DMS53 treated with DMSO at 0.1 percent for 48 hours (cell line): ENCODE measurements around the gene PDZD4.

Experiments
- DNase-seq: peaks from one replicate; lab custom pipeline; 2025; ENCODE audit not compliant: unreplicated experiment; lab: John Stamatoyannopoulos, UW

The PDZD4 gene

DNA sequence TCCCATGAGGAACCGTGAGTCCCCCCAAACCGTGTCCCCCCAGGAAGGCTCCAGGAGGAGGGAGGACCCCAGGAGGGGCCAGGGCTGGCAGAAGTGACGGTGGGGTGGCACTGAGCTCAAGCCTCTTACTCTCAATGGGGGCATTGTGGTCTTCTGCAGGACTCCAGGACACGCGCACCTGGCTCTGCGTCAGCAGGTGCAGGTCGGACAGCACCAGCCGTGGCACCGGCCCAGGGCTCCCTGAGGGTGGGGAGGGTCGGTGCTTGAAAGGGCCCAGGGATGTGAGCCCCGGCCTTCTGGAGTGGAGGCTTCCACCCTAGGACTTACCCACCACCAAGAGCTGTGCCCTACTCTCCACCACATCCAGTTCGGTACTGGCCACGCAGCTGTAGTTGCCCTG is 37.3 kb upstream of the PDZD4 start:
- DNase-seq = no peak

DNA sequence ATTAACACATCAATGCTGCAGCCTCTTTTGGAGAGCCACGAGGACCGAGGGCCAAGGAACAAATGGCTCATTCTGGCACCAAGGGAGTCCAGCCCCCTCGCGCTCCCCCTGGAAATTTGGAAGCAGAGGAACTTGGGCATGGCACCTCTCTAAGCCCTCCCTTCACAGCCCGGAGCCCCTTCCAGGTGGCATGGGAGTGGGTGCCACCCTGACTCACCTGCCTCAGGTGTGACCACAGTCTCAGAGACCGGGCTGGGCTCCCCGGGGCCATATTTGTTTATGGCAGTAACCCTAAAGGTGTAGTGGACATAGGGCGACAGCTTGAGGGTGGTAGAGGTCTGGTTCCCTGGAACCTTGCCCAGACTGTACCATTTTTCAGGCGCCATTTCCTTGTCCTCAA is 36.8 kb upstream of the PDZD4 start:
- no peak for DNase-seq

DNA sequence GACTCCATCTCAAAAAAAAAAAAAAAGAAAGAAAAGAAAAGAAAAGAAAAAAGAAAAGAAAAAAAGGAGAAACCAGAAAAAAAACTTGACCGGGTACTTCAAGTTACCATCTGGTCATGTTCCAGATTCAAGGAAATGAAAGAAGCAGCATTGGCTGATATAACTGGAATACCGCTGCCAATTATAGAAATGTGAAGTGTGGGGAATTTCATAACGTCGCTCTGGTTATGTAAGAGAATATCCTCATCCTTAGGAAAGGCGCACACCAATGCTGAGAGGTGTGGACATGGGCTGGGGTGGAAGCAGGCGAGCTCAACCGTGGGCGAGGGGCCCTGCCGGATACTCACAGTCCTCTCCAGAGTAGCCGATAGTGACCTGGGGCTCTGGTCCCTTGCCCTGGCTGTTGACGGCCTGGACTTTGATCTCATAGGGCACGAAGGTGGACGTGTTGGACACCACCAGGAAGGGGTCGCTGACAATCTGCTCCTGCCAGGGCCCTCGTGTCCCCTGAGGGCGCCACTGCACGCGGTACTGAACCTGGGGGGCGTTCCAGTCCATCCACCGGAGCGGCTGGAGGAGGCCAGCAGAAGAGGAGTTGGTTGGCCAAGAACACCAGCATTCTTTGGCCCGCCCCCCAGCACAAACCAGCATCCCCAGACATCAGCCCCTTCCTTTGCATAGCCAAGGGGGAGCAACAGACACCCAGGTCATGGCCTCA is 36.1 kb upstream of the PDZD4 start:
- DNase-seq = no peak

DNA sequence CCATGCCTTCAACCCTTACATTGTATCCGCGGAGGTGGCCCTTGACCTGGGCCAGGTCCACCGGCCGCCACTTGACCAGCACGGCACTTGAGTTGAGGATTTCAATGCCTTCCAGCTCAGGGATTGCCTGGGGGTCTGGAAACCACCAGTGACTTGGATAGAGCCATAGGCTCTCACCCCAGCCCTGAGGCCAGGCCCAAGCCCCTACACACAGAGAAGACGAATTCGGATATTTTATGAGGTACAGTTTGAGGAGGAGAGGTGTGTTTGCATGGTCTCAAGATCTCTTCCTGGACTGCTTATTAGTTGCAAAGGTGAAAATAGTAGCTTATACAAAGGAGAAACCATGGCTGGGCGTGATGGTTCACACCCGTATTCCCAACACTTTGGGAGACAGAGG is 35.3 kb upstream of the PDZD4 start:
- no peak for DNase-seq

DNA sequence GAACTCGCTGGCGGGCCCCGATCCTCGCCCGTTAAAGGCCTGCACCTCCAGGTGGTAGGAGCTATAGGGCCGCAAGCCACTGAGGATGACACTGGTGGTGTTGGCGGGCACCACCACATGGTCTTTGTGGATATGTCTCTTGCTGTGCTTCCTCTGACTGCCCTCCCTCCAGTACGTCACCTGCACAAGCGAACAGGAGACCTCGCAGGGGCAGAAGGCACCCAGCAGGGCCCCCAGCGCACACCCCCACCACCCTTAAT is 34.9 kb upstream of the PDZD4 start:
- DNase-seq = no peak

DNA sequence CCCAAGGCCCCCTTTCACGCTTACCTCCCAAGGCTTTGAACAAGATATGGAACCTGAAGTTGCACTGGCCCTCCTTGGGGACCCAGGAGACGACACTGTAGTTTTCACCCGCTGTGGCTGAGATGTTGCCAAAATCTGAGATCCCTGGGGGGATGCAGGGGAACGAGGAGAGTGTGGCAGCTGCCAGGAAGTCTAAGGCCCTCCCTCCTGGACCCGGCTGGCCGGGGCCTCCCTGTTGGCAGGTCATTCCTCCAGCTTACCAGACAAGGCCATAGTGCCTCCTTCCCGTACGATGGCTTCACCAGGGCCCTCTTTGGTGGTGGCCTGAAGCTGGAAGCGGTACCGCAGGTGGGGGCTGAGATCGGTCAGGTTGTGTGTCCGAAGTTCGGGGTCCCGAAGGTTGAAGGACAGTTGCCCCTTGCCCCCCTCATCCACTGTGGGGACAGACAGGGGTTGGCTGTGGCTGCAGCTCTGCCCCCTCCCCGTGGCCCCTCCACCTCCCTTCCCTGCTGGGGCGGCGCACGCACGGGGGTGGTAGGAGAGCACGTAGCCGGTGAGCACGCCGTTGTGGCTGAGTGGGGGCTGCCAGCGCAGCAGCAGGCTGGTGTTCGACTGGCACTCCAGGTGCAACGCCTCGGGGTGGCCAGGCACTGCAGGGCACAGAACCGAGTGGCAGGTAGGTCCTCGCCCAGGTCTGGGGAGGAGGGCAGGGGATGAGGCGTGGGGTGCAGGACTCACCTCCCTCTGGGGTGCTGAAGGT is 34.4 kb upstream of the PDZD4 start:
- DNase-seq = no peak

DNA sequence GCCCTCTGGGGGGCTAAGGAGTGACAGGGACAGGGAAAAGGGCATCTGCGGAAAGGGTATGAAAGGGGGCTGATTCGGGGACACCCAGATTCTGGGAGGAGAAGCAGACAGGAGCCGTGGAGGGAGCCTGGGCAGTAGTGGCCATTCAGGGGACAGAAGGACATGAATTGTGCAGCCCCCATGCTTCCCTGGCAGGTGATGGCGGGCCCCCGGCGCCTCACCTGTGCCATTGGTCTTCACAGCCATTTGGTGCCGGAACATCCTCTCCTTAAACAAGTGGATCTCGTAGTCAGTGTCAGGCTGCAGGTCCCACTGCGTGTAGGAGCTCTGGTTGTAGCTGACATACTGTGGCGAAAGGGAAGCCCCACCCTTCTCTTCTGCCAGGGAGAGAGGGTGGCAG is 33.8 kb upstream of the PDZD4 start:
- DNase-seq = no peak

DNA sequence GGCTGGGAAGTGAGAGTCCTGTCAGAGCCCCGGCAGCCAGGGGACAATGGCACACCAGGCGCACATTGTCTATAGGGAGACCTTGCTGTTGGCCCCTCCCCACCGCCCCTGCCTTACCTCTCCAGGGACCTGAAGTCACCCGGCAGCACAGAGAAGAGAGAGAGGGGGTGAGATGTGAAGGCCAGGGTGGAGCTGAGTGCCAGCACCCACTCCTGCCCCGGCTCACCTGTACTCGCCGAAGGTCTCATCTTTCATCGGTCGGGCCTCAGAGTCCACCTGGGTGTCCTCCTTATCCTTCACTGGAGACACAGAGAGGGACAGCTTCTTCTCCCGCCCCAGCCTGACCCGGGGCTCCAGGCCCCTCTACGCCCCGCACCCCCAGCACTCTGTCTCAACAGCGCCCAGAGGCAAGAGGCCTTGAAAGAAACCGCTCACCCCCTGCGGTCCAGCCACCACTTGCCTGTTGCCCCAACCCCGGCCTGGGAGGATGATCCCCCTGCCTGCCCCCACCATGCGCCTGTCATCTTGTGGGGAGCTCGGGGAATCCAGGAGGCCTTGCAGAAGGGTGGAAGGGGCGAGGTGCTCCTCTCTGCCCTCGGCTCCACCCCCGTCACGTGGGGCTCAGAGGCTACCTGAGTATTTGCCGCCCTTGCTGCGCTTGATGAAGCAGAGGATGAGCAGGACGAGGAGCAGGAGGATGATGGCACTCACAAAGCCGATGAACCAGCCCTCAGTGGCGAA is 33.1 kb upstream of the PDZD4 start:
- no peak for DNase-seq

DNA sequence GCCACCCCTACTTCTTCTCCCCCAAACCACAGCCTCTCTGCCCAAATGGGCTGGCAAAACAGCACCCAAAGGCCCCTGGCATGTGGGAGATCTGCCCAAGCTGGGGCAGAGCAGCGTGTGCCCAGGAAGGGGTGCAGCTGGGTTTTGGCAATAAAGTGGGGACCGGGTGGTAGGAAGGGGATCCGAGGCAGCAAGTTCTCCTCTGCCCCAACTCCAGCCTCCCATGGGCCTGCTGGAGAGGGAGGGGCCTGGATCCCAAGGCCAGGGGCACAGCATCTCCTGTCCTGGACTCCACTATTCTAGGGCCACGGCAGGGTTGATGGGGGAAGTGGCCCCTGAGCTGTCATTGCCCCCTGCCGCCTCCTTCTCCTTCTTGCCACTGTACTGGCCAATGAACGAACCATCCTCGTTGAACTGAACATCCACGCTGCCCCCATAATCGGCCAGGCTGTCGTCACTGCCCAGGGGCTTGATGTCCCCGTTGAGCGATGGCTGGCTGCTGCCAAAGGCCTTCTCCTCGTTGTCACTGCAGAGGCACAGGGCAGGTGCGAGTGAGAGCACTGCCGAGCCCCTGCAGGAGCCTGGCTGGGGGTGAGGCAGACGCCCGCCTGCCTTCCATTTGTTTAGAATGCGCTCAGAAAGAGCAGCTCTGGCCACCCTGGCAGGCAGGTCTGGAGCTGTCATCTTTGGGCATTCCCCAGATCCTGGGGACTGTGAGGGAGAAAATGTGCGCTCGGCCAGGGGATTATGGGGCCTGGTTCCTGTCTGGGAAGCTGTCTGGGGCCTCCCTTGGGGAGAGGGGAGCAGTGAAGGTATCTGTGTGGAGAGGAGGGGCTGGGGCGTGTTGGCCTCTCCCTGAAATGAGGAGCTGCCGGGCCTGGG is 32.3 kb upstream of the PDZD4 start:
- no peak for DNase-seq

DNA sequence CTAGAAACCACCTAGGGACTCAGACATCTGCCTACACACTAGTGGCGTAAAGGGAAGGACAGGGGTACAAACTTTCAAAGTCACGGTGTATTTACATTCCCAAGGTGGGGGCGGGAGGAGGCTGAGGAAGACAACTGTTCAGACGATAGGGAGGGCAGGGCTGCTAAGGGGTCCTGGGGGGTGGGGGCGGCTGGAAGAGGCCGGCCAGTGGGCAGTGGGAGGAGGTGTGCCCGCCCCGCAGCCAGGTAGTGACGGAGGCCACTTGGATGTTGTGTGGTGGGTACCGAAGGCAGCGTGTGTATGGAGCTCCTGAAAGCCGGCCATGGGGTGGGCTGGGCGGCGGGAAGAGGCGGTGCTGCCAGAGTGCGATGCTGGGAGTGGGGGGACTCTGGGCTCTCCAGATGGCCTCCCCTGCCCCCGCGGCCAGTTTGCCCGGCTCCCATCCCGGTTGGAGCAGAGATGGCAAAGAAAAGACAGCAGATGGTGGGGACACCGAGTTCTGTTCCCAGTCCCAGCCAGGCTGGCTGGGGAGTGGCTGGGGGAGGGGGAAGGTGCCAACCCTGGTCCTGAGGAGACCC is 31.5 kb upstream of the PDZD4 start:
- DNase-seq = no peak

DNA sequence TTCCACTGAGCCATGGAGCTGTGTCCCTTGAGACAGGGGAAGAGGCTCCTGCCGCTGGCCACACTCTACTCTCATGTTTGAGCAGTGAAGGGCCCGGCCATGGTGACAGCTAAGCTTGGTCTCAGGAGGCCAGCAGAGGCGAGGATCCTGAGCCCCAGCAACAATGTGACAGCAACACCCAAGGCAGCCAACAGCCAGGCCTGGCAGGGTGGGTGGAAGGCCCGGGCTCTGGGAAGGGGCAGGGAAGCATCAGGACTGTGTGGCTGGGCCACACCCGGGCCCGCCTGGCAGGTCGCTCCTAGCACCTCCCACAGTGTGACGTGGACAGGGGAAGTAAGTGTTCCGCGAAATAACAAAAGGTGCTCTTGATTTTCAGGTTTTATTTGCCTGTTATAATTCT is 30.8 kb upstream of the PDZD4 start:
- no peak for DNase-seq

DNA sequence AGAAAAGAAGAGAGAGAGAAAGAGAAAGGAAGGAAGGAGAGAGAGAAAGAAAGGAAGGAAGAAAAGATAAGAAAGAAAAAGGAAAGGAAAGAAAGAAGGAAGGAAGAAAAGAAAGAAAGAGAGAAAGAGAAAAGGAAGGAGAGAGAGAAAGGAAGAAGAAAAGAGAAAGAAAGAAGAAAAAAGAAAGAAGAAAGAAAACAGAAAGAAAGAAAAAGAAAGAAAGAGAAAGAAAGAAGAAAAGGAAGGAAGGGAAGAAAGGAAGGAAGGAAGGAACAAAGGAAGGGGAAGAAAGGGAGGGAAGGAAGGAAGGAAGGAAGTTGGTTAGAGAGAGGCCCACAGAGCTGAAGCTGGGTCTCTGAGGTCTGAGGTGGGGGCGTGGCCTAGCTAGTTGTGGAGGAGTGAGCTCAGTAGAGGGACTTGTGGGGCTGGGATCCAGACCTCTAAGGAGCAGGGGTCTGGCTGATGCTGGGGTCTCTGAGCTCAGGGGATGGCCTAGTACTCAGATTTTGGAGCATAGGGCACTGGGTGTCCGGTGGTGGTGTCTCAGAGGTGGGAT is 27.1 kb upstream of the PDZD4 start:
- no peak for DNase-seq

DNA sequence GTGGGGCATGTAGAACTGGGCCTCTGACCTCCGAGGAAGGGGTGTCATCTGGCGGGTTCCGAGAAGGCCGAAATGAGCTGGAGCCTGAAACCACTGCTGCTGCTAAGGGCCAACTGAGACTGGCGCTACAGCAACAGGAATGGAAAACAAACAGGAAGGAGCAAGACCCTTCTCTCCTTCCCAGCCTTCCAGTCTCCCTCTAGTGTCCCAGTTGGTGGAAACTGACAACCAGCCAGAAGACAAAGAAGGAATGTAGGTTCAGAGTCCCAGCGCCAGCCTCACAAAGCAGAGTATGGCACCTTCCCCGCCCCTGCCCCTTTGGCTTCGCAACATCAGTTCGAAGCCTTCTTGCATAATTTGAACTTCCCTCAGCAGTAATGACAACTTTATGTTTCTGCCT is 24.4 kb upstream of the PDZD4 start:
- DNase-seq = no peak

DNA sequence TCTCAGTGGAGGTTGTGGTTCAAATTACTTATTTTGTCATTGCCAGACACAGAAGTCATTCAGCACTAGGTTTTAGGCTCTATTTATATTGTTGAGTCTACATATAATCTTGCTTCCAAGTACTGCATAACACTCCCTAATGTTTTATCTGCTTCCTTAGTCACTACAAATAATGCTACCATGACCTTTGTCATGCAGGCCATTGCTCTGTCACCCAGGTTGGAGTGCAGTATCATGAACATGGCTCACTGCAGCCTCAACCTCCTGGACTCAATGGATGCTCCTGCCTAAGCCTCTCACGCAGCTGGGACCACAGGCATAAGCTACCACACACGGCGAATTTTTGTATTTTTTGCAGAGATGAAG is 23.5 kb upstream of the PDZD4 start:
- no peak for DNase-seq

DNA sequence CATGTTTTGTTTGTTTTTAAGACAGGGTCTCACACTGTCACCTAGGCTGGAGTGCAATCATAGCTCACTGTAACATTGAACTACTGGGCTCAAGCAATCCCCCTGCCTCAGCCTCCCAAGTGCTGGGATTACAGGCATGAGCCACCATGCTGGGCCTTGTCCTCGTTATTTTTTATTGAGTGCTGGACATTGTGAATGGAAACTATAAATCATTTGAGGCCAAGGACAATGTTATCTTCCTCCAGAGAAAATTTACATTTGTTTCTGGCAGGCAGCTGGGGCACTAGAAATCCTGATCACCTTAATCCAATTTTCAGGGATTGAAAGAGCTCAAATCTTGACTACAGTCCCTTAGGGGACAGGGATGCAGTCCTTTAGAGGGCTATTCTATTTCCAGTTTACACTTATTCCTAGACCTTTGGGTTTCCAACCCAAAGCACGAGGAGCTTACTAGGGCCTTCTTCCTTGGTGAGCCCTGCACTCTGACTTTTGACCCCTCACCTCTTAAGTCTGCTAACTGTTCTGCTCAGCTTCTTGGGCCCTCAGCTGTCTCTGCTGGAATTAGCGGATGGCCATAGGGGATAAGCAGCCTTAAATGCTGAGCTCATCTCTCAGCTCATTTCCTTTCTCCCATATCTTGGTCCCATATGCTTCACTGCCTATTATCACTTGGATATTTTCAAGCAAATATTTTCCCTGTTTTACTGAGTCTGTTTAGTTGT is 23.0 kb upstream of the PDZD4 start:
- no peak for DNase-seq

DNA sequence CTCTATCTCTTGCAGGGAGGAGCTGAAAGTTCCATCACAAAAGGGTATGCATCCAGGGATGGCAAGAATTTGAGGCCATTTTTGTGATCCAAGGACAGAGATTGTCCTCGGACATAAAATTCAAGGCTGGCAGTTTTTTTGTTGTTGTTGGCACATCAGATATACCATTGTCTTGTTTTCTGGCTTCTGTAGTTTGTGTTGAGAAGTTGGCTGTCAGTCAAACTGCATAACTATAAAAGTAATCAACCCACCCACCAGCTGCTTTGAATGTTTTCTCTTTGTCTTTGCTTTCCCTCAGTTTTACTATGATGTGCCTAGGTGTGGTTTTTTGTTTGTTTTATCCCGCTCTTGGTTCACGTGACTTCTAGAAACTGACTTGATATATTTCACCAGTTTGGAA is 21.6 kb upstream of the PDZD4 start:
- no peak for DNase-seq

DNA sequence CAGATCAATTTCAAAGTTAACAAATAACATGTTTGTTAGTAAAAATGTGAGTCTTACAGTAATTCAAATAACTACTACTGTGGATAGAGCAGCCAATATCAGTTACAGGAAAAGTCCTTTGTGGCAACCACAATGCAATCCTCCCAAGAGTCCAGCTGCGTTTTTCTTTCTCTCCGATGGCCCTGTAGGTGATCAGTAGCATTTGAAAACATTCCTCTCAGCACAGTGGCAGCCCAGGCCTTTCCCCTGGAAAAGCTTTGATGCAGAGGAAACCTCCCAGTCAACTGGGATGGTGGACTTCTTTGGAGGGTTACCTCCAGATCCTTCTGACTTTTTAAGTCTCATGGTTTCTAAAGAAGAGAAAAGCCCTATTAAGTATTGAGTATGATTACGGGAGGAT is 18.0 kb upstream of the PDZD4 start:
- no peak for DNase-seq

DNA sequence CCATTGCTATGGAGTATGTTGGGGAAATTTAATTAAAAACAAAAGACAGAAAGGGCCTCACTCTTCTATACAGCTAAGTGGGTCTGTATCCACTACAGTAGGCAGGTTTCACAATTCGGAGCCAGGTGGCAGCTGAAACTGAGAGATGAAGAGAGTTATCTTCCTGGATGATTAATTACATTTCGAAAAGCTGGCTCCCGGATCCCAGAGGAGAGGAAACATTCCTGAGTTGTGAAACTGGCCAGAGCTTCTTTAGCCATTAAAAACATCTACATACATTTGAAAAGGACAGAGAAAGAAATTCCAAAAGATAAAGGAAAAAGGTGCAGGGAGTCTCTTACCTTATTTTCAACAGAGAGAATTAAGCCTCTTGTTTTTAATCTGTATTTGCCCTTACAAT is 15.5 kb upstream of the PDZD4 start:
- no peak for DNase-seq

DNA sequence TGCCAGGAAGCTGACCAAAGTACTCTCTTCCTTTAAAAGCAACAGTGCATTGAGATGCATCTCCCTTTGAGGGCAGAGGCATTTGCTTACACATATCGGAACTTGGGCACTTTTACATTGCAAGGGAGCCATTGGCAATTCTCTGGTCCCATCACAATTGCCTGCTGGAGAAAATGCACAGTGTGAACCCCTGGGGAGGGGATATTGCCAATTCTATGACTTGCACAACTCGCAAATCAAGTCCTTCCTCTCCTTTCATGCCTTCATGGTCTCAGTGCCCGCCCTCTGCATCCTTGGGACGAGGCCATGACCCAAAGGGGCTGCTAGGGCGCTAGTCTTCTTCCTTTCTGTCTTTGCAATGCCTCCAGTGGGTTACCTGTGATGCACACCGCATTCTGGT is 14.9 kb upstream of the PDZD4 start:
- no peak for DNase-seq

DNA sequence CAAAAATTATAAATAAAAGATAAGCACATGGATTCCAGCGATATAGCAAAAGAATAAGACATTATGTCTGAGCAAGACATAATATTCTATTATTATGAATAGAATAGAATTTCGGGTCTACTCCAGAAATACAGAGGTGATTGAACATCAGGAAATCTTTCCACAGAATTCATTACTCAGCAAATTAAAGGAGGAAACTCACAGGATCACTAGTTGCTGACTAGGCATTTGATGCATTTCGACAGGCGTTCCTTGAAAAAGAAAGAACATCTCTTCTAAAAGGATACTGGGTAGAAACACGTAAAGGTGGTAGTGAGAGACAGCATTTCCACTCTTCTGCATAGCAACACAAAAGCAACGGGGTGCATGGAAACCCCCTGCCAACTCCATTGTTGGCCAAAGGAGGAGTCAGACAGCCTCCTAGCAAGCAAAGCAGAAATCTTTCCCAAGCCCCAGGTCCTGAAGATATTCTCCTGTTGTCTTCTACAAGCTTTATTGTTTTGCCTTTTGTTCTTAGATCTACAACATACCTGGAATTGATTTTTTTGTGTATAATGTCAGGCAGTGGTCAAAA is 14.3 kb upstream of the PDZD4 start:
- DNase-seq = no peak
